H1 (cell line): ENCODE data around the gene EGLN3. TPM values are rescaled to one million over a fixed set of nuclear protein-coding genes. Genes with fewer than 3 reads are reported as not detected.

Experiments
- CHD7 ChIP-seq: fragments of 300-600 bp; sonication (generic); IDR thresholded peaks from 2 replicates; pipeline ENCODE4 v1.7.1; 2012; ENCODE audit warnings: low read length, moderate library complexity, mild to moderate bottlenecking, inconsistent platforms; ENCODE audit not compliant: insufficient replicate concordance
- FOSL1 ChIP-seq: IDR thresholded peaks from 2 replicates; pipeline ENCODE4 v1.6.1; 2011; ENCODE audit warnings: mild to moderate bottlenecking, low read depth, low read length, moderate library complexity; ENCODE audit not compliant: insufficient read depth
- HDAC6 ChIP-seq: IDR thresholded peaks from one replicate; pipeline ENCODE4 v1.7.1; 2012; ENCODE audit warnings: low read depth, mild to moderate bottlenecking, inconsistent platforms, low read length, moderate library complexity
- KDM1A ChIP-seq: fragments of 200-600, 300-600 bp; sonication (generic); IDR thresholded peaks from 2 replicates; pipeline ENCODE4 v1.7.1; 2016; ENCODE audit warnings: mild to moderate bottlenecking, low read length, borderline replicate concordance
- SRF ChIP-seq: IDR thresholded peaks from 2 replicates; pipeline ENCODE4 v1.6.1; 2011; ENCODE audit warnings: mild to moderate bottlenecking, low read depth, low read length, moderate library complexity
- TCF12 ChIP-seq: IDR thresholded peaks from 2 replicates; pipeline ENCODE4 v1.6.1; 2011; ENCODE audit warnings: low read depth, mild to moderate bottlenecking, low read length
- polyA plus RNA-seq, 7 experiments: library from polyadenylated mRNA; depleted of rRNA in 3 of 7; stranded (reverse) in 5 of 7; unstranded in 2 of 7; fragments of >200 nt in 5 of 7; fragments of 200-250 nt in 2 of 7; gene quantifications; 1 replicate in 5 of 7; 2 replicates in 1 of 7; 4 replicates in 1 of 7; pipeline versions ENCODE4 v1.2.1 to v1.2.3, GENCODE V29; 2011 to 2013; ENCODE audit warnings: missing spikeins in 2 of 7, mixed read lengths in 2 of 7
- total RNA-seq: library from RNA; stranded (reverse); fragmentation: NEBNext Ultra II Directional; extraction: Animal tissue kit (Norgen Biotek cat#: 25700); gene quantifications from 2 replicates; pipeline ENCODE4 v1.2.1, GENCODE V29; 2021

The EGLN3 gene
- total and polyA plus RNA-seq, 2 of the 8 experiments (the other 6 are each of a cell fraction or from before 2014, with no cell fraction given) = 10.6 to 27.3 TPM

- TF ChIP-seq CHD7 (no peak), SRF (no peak), TCF12 (no peak), HDAC6 (no peak), FOSL1 (no peak), KDM1A (no peak)
These were observed 4.0 kb downstream of the EGLN3 start (continued) for GRCh38 chr14:33946679-33947476.
